Neural progenitor cell (in vitro differentiated cells): ENCODE data around the gene ABCF1.

Experiments used
- CTCF ChIP-seq: fragments of 200-600 bp; sonication (generic); IDR thresholded peaks from 2 replicates; pipeline ENCODE4 v1.5.1; 2017; ENCODE audit warnings: antibody characterized with exemption, mild to moderate bottlenecking
- EZH2 ChIP-seq: fragments of 200-600 bp; sonication (generic); IDR thresholded peaks from 2 replicates; pipeline ENCODE4 v1.6.1; 2017; ENCODE audit warnings: antibody characterized with exemption, mild to moderate bottlenecking, moderate library complexity

- TF ChIP-seq CTCF (no peak), EZH2 (no peak)
Observed at GRCh38 chr6:30592287-30592686, 21.0 kb downstream of the ABCF1 start.
